Activated CD8-positive, alpha-beta T cell treated with anti-CD3 and anti-CD28 coated beads for 36 hours (primary cell): ENCODE data around the gene FAM20B. TPM values are rescaled to one million over a fixed set of nuclear protein-coding genes. Genes with fewer than 3 reads are reported as not detected.
A peak's percentile ranks its signal among the peaks of the same experiment; 100 is the strongest.

Experiments
- ATAC-seq: fragments of 200-7000 bp; cut with Tn5 transposase; one replicate; pipeline ENCODE4 v1.10.0; 2021; ENCODE audit warnings: mild to moderate bottlenecking, moderate library complexity
- CTCF ChIA-PET: fragments of 350-600 bp; sonication (Branson Sonifier 250); formaldehyde crosslinking; loops from one replicate; lab custom pipeline; 2021; ENCODE audit warnings: antibody characterized with exemption; lab: Charles Lee
- POLR2A ChIA-PET: fragments of 350-600 bp; sonication (Branson Sonifier 250); formaldehyde crosslinking; loops from one replicate; lab custom pipeline; 2021; ENCODE audit warnings: antibody characterized with exemption; lab: Charles Lee
- DNase-seq: peaks from one replicate; pipeline ENCODE4 v3.0.0-alpha.2; 2020
- H3K27ac Mint-ChIP-seq: one replicate; pipeline ENCODE4 v1.8.0; 2021; ENCODE audit warnings: mild to moderate bottlenecking, mixed read lengths
- H3K27me3 Mint-ChIP-seq: one replicate; pipeline ENCODE4 v1.8.0; 2021; ENCODE audit warnings: mixed read lengths
- H3K36me3 Mint-ChIP-seq: one replicate; pipeline ENCODE4 v1.8.0; 2021; ENCODE audit warnings: low read depth, mixed read lengths
- H3K4me1 Mint-ChIP-seq: one replicate; pipeline ENCODE4 v1.8.0; 2021; ENCODE audit warnings: low read depth, mixed read lengths
- H3K4me3 Mint-ChIP-seq: one replicate; pipeline ENCODE4 v1.8.0; 2021; ENCODE audit warnings: mild to moderate bottlenecking, moderate library complexity, mixed read lengths
- H3K9me3 Mint-ChIP-seq: one replicate; pipeline ENCODE4 v1.8.0; 2021; ENCODE audit warnings: mixed read lengths
- CTCF ChIP-seq: fragments of 200-600 bp; IDR thresholded peaks from one replicate; pipeline ENCODE4 v1.8.0; 2022; ENCODE audit warnings: antibody characterized with exemption, mild to moderate bottlenecking
- intact Hi-C: fragments of 100-400 bp; cut with micrococcal nuclease; formaldehyde crosslinking; loops from one replicate; pipeline ENCODE4 v1.10.0; 2022
- total RNA-seq, 2 experiments: library from RNA; stranded (reverse); gene quantifications; one replicate each; pipeline ENCODE4 v1.2.3, GENCODE V29; 2021

FAM20B gene
- total RNA-seq, 2 experiments from 2014 or later: 34.7 to 36.1 TPM

- TF ChIP-seq CTCF: peak; percentile 96
- Mint-ChIP-seq H3K4me1 (peaks cover 16% of the 10 kb centered on the region), H3K4me3 (no peak overlapping the region), H3K9me3 (no peaks in the 10 kb centered on the region), H3K27ac (peak overlapping the region; percentile 56), H3K27me3 (no peaks in the 10 kb centered on the region), H3K36me3 (no peaks in the 10 kb centered on the region)
- ATAC-seq: peak; percentile 93
- ChIA-PET POLR2A (interaction anchor here (0.6 kb wide), 1 partner anchor 476 kb away, joined by 3 read pairs; no protein-coding TSS in a partner anchor), CTCF (interaction anchor here (0.5 to 4.1 kb wide), 65 partner anchors 8 to 812 kb away, joined by 3 to 116 read pairs (median 4); partner anchors contain the start of gene ANGPTL1)
- intact Hi-C loops: loop anchor here (2.0 to 5.0 kb wide), 2 partner anchors 228 to 470 kb away; no protein-coding TSS in a partner anchor
- peak; percentile 87 for DNase-seq
Observed at GRCh38 chr1:179002552-179003345, 22.9 kb upstream of the FAM20B start.

- DNase-seq (no peak), ATAC-seq (no peak)
- ChIA-PET CTCF (interaction anchor here (0.5 to 4.1 kb wide), 53 partner anchors 8 to 811 kb away, joined by 3 to 116 read pairs (median 5); partner anchors contain the start of gene ANGPTL1), POLR2A (no interaction called here)
- intact Hi-C loops: loop anchor here (2.0 to 5.0 kb wide), 2 partner anchors 229 to 471 kb away; no protein-coding TSS in a partner anchor
- H3K9me3 Mint-ChIP-seq: no peaks in the 10 kb centered on the region
- H3K27ac Mint-ChIP-seq: peak overlapping the region; percentile 66
- H3K36me3 Mint-ChIP-seq: no peaks in the 10 kb centered on the region
- peaks cover 16% of the 10 kb centered on the region for H3K4me1 Mint-ChIP-seq
- no peaks in the 10 kb centered on the region for H3K27me3 Mint-ChIP-seq
- TF ChIP-seq CTCF: no peak
- H3K4me3 Mint-ChIP-seq: no peak overlapping the region
Observed at GRCh38 chr1:179003512-179004066, 22.1 kb upstream of the FAM20B start.

- Mint-ChIP-seq H3K27me3 (no peaks in the 10 kb centered on the region), H3K9me3 (no peaks in the 10 kb centered on the region), H3K4me3 (no peak overlapping the region), H3K36me3 (no peaks in the 10 kb centered on the region), H3K4me1 (peaks cover 16% of the 10 kb centered on the region), H3K27ac (no peak overlapping the region)
- TF ChIP-seq CTCF: no peak
- ATAC-seq: no peak
- intact Hi-C loops: no loop called here
- DNase-seq: no peak
- ChIA-PET POLR2A (no interaction called here), CTCF (interaction anchor here (0.9 to 2.0 kb wide), 2 partner anchors 233 to 464 kb away, joined by 4 to 5 read pairs; no protein-coding TSS in a partner anchor)
Observed at GRCh38 chr1:179007233-179007632, 18.5 kb upstream of the FAM20B start.

GRCh38 chr1:179010671-179011070 is 15.0 kb upstream of the FAM20B start:
- ATAC-seq (no peak), DNase-seq (no peak)
- POLR2A ChIA-PET: no interaction called here
- Mint-ChIP-seq H3K9me3 (no peaks in the 10 kb centered on the region), H3K4me1 (no peaks in the 10 kb centered on the region), H3K4me3 (no peak overlapping the region), H3K36me3 (no peaks in the 10 kb centered on the region), H3K27ac (no peak overlapping the region), H3K27me3 (no peaks in the 10 kb centered on the region)
- TF ChIP-seq CTCF: no peak
- intact Hi-C loops: no loop called here
- CTCF ChIA-PET: interaction anchor here (1.2 to 2.2 kb wide), 2 partner anchors 8 to 64 kb away, joined by 3 to 7 read pairs; no protein-coding TSS in a partner anchor
